Measurements from ENCODE around the gene CDH23.

The CDH23 gene

GRCh38 chr10:71413581-71413980 lies 16.9 kb downstream of the CDH23 start:
- H3K9me3 ChIP-seq (ENCODE audit: control insufficient read depth in 1 of 2, low read length in 2 of 2), result no peaks in the 10 kb centered on the region
- H3K4me3 ChIP-seq (ENCODE audit: low read depth in 1 of 2, low read length in 2 of 2), result no peak overlapping the region
- no peak overlapping the region for H3K9ac ChIP-seq (ENCODE audit: low read depth in 1 of 2, low read length in 2 of 2)
- H3K27me3 ChIP-seq (ENCODE audit: control insufficient read depth in 1 of 2, insufficient read depth in 2 of 2, low read length in 2 of 2), result no peaks in the 10 kb centered on the region
- no peaks in the 10 kb centered on the region for H3K4me1 ChIP-seq (ENCODE audit: control insufficient read depth in 1 of 2, insufficient read depth in 2 of 2, low read length in 2 of 2)
- no peaks in the 10 kb centered on the region for H3K36me3 ChIP-seq (ENCODE audit: control insufficient read depth in 1 of 2, insufficient read depth in 2 of 2, low read length in 2 of 2)
- no peak overlapping the region for H3K27ac ChIP-seq (ENCODE audit: low read depth, low read length)

- no peaks in the 10 kb centered on the region for H3K4me1 ChIP-seq (ENCODE audit: control insufficient read depth in 1 of 2, insufficient read depth in 2 of 2, low read length in 2 of 2)
- H3K9ac ChIP-seq (ENCODE audit: low read depth in 1 of 2, low read length in 2 of 2), result no peak overlapping the region
- no peak overlapping the region for H3K27ac ChIP-seq (ENCODE audit: low read depth, low read length)
- H3K4me3 ChIP-seq (ENCODE audit: low read depth in 1 of 2, low read length in 2 of 2), result no peak overlapping the region
- no peaks in the 10 kb centered on the region for H3K36me3 ChIP-seq (ENCODE audit: control insufficient read depth in 1 of 2, insufficient read depth in 2 of 2, low read length in 2 of 2)
- H3K9me3 ChIP-seq (ENCODE audit: control insufficient read depth in 1 of 2, low read length in 2 of 2), result no peaks in the 10 kb centered on the region
- H3K27me3 ChIP-seq (ENCODE audit: control insufficient read depth in 1 of 2, insufficient read depth in 2 of 2, low read length in 2 of 2), result no peaks in the 10 kb centered on the region
Measured at GRCh38 chr10:71414359-71414758, 17.6 kb downstream of the CDH23 start.

GRCh38 chr10:71419002-71419540 lies 22.4 kb downstream of the CDH23 start:
- H3K27me3 ChIP-seq (ENCODE audit: control insufficient read depth in 1 of 2, insufficient read depth in 2 of 2, low read length in 2 of 2), result no peaks in the 10 kb centered on the region

GRCh38 chr10:71419750-71420149 lies 23.0 kb downstream of the CDH23 start:
- no peak overlapping the region for H3K4me3 ChIP-seq (ENCODE audit: low read depth in 1 of 2, low read length in 2 of 2)
- H3K27ac ChIP-seq (ENCODE audit: low read depth, low read length), result no peak overlapping the region
- no peaks in the 10 kb centered on the region for H3K36me3 ChIP-seq (ENCODE audit: control insufficient read depth in 1 of 2, insufficient read depth in 2 of 2, low read length in 2 of 2)
- no peaks in the 10 kb centered on the region for H3K27me3 ChIP-seq (ENCODE audit: control insufficient read depth in 1 of 2, insufficient read depth in 2 of 2, low read length in 2 of 2)
- no peaks in the 10 kb centered on the region for H3K4me1 ChIP-seq (ENCODE audit: control insufficient read depth in 1 of 2, insufficient read depth in 2 of 2, low read length in 2 of 2)
- no peak overlapping the region for H3K9ac ChIP-seq (ENCODE audit: low read depth in 1 of 2, low read length in 2 of 2)
- no peaks in the 10 kb centered on the region for H3K9me3 ChIP-seq (ENCODE audit: control insufficient read depth in 1 of 2, low read length in 2 of 2)

More at GRCh38 chr10:71419002-71419540, 22.4 kb downstream of the CDH23 start:
- Histone ChIP-seq H3K9ac (ENCODE audit: low read depth in 1 of 2, low read length in 2 of 2) (no peak overlapping the region), H3K36me3 (ENCODE audit: control insufficient read depth in 1 of 2, insufficient read depth in 2 of 2, low read length in 2 of 2) (no peaks in the 10 kb centered on the region), H3K4me3 (ENCODE audit: low read depth in 1 of 2, low read length in 2 of 2) (no peak overlapping the region), H3K9me3 (ENCODE audit: control insufficient read depth in 1 of 2, low read length in 2 of 2) (no peaks in the 10 kb centered on the region), H3K27ac (ENCODE audit: low read depth, low read length) (no peak overlapping the region), H3K4me1 (ENCODE audit: control insufficient read depth in 1 of 2, insufficient read depth in 2 of 2, low read length in 2 of 2) (no peaks in the 10 kb centered on the region)

GRCh38 chr10:71421075-71421434 lies 24.3 kb downstream of the CDH23 start:
- Histone ChIP-seq H3K4me3 (ENCODE audit: low read depth in 1 of 2, low read length in 2 of 2) (no peak overlapping the region), H3K27me3 (ENCODE audit: control insufficient read depth in 1 of 2, insufficient read depth in 2 of 2, low read length in 2 of 2) (no peaks in the 10 kb centered on the region), H3K9me3 (ENCODE audit: control insufficient read depth in 1 of 2, low read length in 2 of 2) (no peaks in the 10 kb centered on the region), H3K9ac (ENCODE audit: low read depth in 1 of 2, low read length in 2 of 2) (no peak overlapping the region), H3K36me3 (ENCODE audit: control insufficient read depth in 1 of 2, insufficient read depth in 2 of 2, low read length in 2 of 2) (no peaks in the 10 kb centered on the region), H3K4me1 (ENCODE audit: control insufficient read depth in 1 of 2, insufficient read depth in 2 of 2, low read length in 2 of 2) (no peaks in the 10 kb centered on the region), H3K27ac (ENCODE audit: low read depth, low read length) (no peak overlapping the region)

- no peaks in the 10 kb centered on the region for H3K9me3 ChIP-seq (ENCODE audit: control insufficient read depth in 1 of 2, low read length in 2 of 2)
- no peaks in the 10 kb centered on the region for H3K36me3 ChIP-seq (ENCODE audit: control insufficient read depth in 1 of 2, insufficient read depth in 2 of 2, low read length in 2 of 2)
- no peaks in the 10 kb centered on the region for H3K27me3 ChIP-seq (ENCODE audit: control insufficient read depth in 1 of 2, insufficient read depth in 2 of 2, low read length in 2 of 2)
- no peaks in the 10 kb centered on the region for H3K4me1 ChIP-seq (ENCODE audit: control insufficient read depth in 1 of 2, insufficient read depth in 2 of 2, low read length in 2 of 2)
- no peak overlapping the region for H3K9ac ChIP-seq (ENCODE audit: low read depth in 1 of 2, low read length in 2 of 2)
- H3K27ac ChIP-seq (ENCODE audit: low read depth, low read length), result no peak overlapping the region
- H3K4me3 ChIP-seq (ENCODE audit: low read depth in 1 of 2, low read length in 2 of 2), result no peak overlapping the region
Measured at GRCh38 chr10:71423250-71423649, 26.5 kb downstream of the CDH23 start.

- Histone ChIP-seq H3K4me3 (ENCODE audit: low read depth in 1 of 2, low read length in 2 of 2) (no peak overlapping the region), H3K9ac (ENCODE audit: low read depth in 1 of 2, low read length in 2 of 2) (no peak overlapping the region), H3K9me3 (ENCODE audit: control insufficient read depth in 1 of 2, low read length in 2 of 2) (no peaks in the 10 kb centered on the region), H3K27ac (ENCODE audit: low read depth, low read length) (no peak overlapping the region), H3K36me3 (ENCODE audit: control insufficient read depth in 1 of 2, insufficient read depth in 2 of 2, low read length in 2 of 2) (no peaks in the 10 kb centered on the region), H3K4me1 (ENCODE audit: control insufficient read depth in 1 of 2, insufficient read depth in 2 of 2, low read length in 2 of 2) (no peaks in the 10 kb centered on the region), H3K27me3 (ENCODE audit: control insufficient read depth in 1 of 2, insufficient read depth in 2 of 2, low read length in 2 of 2) (no peaks in the 10 kb centered on the region)
Measured at GRCh38 chr10:71423901-71424300, 27.2 kb downstream of the CDH23 start.

- H3K9ac ChIP-seq (ENCODE audit: low read depth in 1 of 2, low read length in 2 of 2), result no peak overlapping the region
- no peaks in the 10 kb centered on the region for H3K36me3 ChIP-seq (ENCODE audit: control insufficient read depth in 1 of 2, insufficient read depth in 2 of 2, low read length in 2 of 2)
- no peaks in the 10 kb centered on the region for H3K27me3 ChIP-seq (ENCODE audit: control insufficient read depth in 1 of 2, insufficient read depth in 2 of 2, low read length in 2 of 2)
- no peak overlapping the region for H3K27ac ChIP-seq (ENCODE audit: low read depth, low read length)
- H3K9me3 ChIP-seq (ENCODE audit: control insufficient read depth in 1 of 2, low read length in 2 of 2), result no peaks in the 10 kb centered on the region
- H3K4me1 ChIP-seq (ENCODE audit: control insufficient read depth in 1 of 2, insufficient read depth in 2 of 2, low read length in 2 of 2), result no peaks in the 10 kb centered on the region
- no peak overlapping the region for H3K4me3 ChIP-seq (ENCODE audit: low read depth in 1 of 2, low read length in 2 of 2)
Measured at GRCh38 chr10:71424496-71425194, 27.9 kb downstream of the CDH23 start.

- Histone ChIP-seq H3K27me3 (ENCODE audit: control insufficient read depth in 1 of 2, insufficient read depth in 2 of 2, low read length in 2 of 2) (no peaks in the 10 kb centered on the region), H3K9me3 (ENCODE audit: control insufficient read depth in 1 of 2, low read length in 2 of 2) (no peaks in the 10 kb centered on the region), H3K27ac (ENCODE audit: low read depth, low read length) (no peak overlapping the region), H3K4me3 (ENCODE audit: low read depth in 1 of 2, low read length in 2 of 2) (no peak overlapping the region), H3K9ac (ENCODE audit: low read depth in 1 of 2, low read length in 2 of 2) (no peak overlapping the region), H3K36me3 (ENCODE audit: control insufficient read depth in 1 of 2, insufficient read depth in 2 of 2, low read length in 2 of 2) (no peaks in the 10 kb centered on the region), H3K4me1 (ENCODE audit: control insufficient read depth in 1 of 2, insufficient read depth in 2 of 2, low read length in 2 of 2) (no peaks in the 10 kb centered on the region)
Measured at GRCh38 chr10:71426058-71426605, 29.4 kb downstream of the CDH23 start.

GRCh38 chr10:71427246-71427645 lies 30.5 kb downstream of the CDH23 start:
- Histone ChIP-seq H3K4me1 (ENCODE audit: control insufficient read depth in 1 of 2, insufficient read depth in 2 of 2, low read length in 2 of 2) (no peaks in the 10 kb centered on the region), H3K36me3 (ENCODE audit: control insufficient read depth in 1 of 2, insufficient read depth in 2 of 2, low read length in 2 of 2) (no peaks in the 10 kb centered on the region), H3K27ac (ENCODE audit: low read depth, low read length) (no peak overlapping the region), H3K9ac (ENCODE audit: low read depth in 1 of 2, low read length in 2 of 2) (no peak overlapping the region), H3K9me3 (ENCODE audit: control insufficient read depth in 1 of 2, low read length in 2 of 2) (no peaks in the 10 kb centered on the region), H3K4me3 (ENCODE audit: low read depth in 1 of 2, low read length in 2 of 2) (no peak overlapping the region), H3K27me3 (ENCODE audit: control insufficient read depth in 1 of 2, insufficient read depth in 2 of 2, low read length in 2 of 2) (no peaks in the 10 kb centered on the region)
